ENCODE results near the gene CENPK. TPM values are rescaled to one million over a fixed set of nuclear protein-coding genes. Genes with fewer than 3 reads are reported as not detected.

CENPK gene
- total and polyA plus RNA-seq, 9 of the 15 experiments (the other 6 are each of a cell fraction or from before 2014, with no cell fraction given) = 30.8 to 134 (median 69.0) TPM

DNA sequence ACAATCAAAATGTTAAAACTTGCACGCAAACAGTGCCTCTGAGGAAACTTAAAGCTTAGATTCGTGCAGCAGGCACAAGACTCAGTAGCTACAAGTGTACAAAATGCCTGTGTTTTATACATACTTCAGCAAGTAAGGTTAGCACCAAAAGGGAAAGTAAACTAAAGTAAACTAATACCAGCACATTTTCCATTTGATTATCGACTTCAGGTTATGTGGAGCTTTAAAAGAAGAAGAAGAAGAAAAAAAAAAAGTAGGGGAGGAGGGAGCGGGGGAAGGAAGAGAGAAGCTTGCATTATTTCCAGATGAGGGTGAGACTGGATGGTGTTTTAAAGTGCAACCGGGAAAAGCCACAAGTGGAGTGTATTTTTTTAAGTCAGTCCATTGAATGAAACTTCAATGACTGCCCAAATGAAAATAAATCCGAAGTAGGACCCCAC, 80.7 kb downstream of the CENPK start (continued):
- TF ChIP-seq TCFL5 (CRISPR knock-in tag; conservative IDR thresholded peaks at IDR 0.05) (no peak), SAFB2 (IDR thresholded peaks at IDR 0.05; ENCODE audit: borderline replicate concordance, low read depth, low read length, severe bottlenecking) (no peak), HNRNPL (IDR thresholded peaks at IDR 0.05; ENCODE audit: low read depth, low read length) (no peak), PHF8 (IDR thresholded peaks at IDR 0.05; ENCODE audit: borderline replicate concordance, low read length) (0 out of 2 replicates have a peak, but pooled peaks have one; percentile 3), RNF2 (IDR thresholded peaks at IDR 0.05) (no peak), POLR2AphosphoS2 (IDR thresholded peaks at IDR 0.05; ENCODE audit: low read length) (no peak), BRD9 (IDR thresholded peaks at IDR 0.05; ENCODE audit: low read depth, partially characterized antibody) (no peak), CAMTA2 (CRISPR knock-in tag; conservative IDR thresholded peaks at IDR 0.05) (no peak), KHSRP (IDR thresholded peaks at IDR 0.05) (no peak), SAP30 (IDR thresholded peaks at IDR 0.05; ENCODE audit: borderline replicate concordance, insufficient read depth, low read depth, low read length, poor library complexity, severe bottlenecking) (peak; percentile 8), MCM3 (IDR thresholded peaks at IDR 0.05) (no peak), CBX2 (IDR thresholded peaks at IDR 0.05; ENCODE audit: insufficient read depth, low read length, poor library complexity, severe bottlenecking) (no peak), TEAD2 (tag; IDR thresholded peaks at IDR 0.05) (no peak), ZSCAN32 (CRISPR knock-in tag; IDR thresholded peaks at IDR 0.05) (no peak), HLTF (IDR thresholded peaks at IDR 0.05) (no peak), FOXK2 (conservative IDR thresholded peaks at IDR 0.05 in 1 of 2, IDR thresholded peaks at IDR 0.05 in 1 of 2; ENCODE audit: low read depth in 2 of 2) (peak in 1 of 2 experiments; percentile 47; a peak in 1 of 4 replicates), JUNB (CRISPR knock-in tag; conservative IDR thresholded peaks at IDR 0.05) (no peak), CSDE1 (IDR thresholded peaks at IDR 0.05) (peak in 1 of 2 experiments; percentile 61; a peak in 1 of 4 replicates), TAL1 (IDR thresholded peaks at IDR 0.05) (no peak), NONO (IDR thresholded peaks at IDR 0.05; ENCODE audit: low read depth in 2 of 2, low read length in 1 of 2) (no peak)
- TF ChIP-seq, protein P1, sequence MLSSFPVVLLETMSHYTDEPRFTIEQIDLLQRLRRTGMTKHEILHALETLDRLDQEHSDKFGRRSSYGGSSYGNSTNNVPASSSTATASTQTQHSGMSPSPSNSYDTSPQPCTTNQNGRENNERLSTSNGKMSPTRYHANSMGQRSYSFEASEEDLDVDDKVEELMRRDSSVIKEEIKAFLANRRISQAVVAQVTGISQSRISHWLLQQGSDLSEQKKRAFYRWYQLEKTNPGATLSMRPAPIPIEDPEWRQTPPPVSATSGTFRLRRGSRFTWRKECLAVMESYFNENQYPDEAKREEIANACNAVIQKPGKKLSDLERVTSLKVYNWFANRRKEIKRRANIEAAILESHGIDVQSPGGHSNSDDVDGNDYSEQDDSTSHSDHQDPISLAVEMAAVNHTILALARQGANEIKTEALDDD (IDR thresholded peaks at IDR 0.05) = peak; percentile 18; the same call in 1 of the 2 replicates
- TF ChIP-seq, protein P2, sequence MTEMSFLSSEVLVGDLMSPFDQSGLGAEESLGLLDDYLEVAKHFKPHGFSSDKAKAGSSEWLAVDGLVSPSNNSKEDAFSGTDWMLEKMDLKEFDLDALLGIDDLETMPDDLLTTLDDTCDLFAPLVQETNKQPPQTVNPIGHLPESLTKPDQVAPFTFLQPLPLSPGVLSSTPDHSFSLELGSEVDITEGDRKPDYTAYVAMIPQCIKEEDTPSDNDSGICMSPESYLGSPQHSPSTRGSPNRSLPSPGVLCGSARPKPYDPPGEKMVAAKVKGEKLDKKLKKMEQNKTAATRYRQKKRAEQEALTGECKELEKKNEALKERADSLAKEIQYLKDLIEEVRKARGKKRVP (CRISPR knock-in tag; IDR thresholded peaks at IDR 0.05) = no peak
- TF ChIP-seq, protein P3, sequence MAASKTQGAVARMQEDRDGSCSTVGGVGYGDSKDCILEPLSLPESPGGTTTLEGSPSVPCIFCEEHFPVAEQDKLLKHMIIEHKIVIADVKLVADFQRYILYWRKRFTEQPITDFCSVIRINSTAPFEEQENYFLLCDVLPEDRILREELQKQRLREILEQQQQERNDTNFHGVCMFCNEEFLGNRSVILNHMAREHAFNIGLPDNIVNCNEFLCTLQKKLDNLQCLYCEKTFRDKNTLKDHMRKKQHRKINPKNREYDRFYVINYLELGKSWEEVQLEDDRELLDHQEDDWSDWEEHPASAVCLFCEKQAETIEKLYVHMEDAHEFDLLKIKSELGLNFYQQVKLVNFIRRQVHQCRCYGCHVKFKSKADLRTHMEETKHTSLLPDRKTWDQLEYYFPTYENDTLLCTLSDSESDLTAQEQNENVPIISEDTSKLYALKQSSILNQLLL (CRISPR knock-in tag; IDR thresholded peaks at IDR 0.05; ENCODE audit: borderline replicate concordance) = no peak
- TF ChIP-seq, protein P4, sequence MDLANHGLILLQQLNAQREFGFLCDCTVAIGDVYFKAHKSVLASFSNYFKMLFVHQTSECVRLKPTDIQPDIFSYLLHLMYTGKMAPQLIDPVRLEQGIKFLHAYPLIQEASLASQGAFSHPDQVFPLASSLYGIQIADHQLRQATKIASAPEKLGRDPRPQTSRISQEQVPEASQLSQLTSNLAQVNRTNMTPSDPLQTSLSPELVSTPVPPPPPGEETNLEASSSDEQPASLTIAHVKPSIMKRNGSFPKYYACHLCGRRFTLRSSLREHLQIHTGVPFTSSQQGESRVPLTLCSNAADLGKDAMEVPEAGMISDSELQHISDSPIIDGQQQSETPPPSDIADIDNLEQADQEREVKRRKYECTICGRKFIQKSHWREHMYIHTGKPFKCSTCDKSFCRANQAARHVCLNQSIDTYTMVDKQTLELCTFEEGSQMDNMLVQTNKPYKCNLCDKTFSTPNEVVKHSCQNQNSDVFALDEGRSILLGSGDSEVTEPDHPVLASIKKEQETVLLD (IDR thresholded peaks at IDR 0.05) = no peak
- TF ChIP-seq, protein P5, sequence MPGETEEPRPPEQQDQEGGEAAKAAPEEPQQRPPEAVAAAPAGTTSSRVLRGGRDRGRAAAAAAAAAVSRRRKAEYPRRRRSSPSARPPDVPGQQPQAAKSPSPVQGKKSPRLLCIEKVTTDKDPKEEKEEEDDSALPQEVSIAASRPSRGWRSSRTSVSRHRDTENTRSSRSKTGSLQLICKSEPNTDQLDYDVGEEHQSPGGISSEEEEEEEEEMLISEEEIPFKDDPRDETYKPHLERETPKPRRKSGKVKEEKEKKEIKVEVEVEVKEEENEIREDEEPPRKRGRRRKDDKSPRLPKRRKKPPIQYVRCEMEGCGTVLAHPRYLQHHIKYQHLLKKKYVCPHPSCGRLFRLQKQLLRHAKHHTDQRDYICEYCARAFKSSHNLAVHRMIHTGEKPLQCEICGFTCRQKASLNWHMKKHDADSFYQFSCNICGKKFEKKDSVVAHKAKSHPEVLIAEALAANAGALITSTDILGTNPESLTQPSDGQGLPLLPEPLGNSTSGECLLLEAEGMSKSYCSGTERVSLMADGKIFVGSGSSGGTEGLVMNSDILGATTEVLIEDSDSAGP (CRISPR knock-in tag; IDR thresholded peaks at IDR 0.05) = no peak

Data from K562 (cell line).